Nephron progenitor cell (in vitro differentiated cells): Measurements from ENCODE around the gene PCYT2.

ENCODE experiments used
- DNase-seq: peaks from one replicate; pipeline ENCODE4 v3.0.0; 2021
- H3K27ac Mint-ChIP-seq: 2 replicates; pipeline ENCODE4 v1.8.0; 2021; ENCODE audit warnings: mild to moderate bottlenecking, moderate library complexity, mixed read lengths
- H3K27me3 Mint-ChIP-seq: 2 replicates; pipeline ENCODE4 v1.8.0; 2021; ENCODE audit warnings: mild to moderate bottlenecking, low read depth, mixed read lengths; ENCODE audit not compliant: poor library complexity
- H3K36me3 Mint-ChIP-seq: 2 replicates; pipeline ENCODE4 v1.8.0; 2021; ENCODE audit warnings: low read depth, mixed read lengths
- H3K4me1 Mint-ChIP-seq: 2 replicates; pipeline ENCODE4 v1.8.0; 2021; ENCODE audit warnings: mixed read lengths
- H3K4me3 Mint-ChIP-seq: 2 replicates; pipeline ENCODE4 v1.8.0; 2021; ENCODE audit warnings: mild to moderate bottlenecking, moderate library complexity, mixed read lengths
- H3K9me3 Mint-ChIP-seq: 2 replicates; pipeline ENCODE4 v1.8.0; 2021; ENCODE audit warnings: mild to moderate bottlenecking, moderate library complexity, mixed read lengths
- CTCF ChIP-seq: fragments of 200-600 bp; sonication (generic); IDR thresholded peaks from 2 replicates; pipeline ENCODE4 v1.5.0; 2021; ENCODE audit warnings: antibody characterized with exemption

The PCYT2 gene

DNA sequence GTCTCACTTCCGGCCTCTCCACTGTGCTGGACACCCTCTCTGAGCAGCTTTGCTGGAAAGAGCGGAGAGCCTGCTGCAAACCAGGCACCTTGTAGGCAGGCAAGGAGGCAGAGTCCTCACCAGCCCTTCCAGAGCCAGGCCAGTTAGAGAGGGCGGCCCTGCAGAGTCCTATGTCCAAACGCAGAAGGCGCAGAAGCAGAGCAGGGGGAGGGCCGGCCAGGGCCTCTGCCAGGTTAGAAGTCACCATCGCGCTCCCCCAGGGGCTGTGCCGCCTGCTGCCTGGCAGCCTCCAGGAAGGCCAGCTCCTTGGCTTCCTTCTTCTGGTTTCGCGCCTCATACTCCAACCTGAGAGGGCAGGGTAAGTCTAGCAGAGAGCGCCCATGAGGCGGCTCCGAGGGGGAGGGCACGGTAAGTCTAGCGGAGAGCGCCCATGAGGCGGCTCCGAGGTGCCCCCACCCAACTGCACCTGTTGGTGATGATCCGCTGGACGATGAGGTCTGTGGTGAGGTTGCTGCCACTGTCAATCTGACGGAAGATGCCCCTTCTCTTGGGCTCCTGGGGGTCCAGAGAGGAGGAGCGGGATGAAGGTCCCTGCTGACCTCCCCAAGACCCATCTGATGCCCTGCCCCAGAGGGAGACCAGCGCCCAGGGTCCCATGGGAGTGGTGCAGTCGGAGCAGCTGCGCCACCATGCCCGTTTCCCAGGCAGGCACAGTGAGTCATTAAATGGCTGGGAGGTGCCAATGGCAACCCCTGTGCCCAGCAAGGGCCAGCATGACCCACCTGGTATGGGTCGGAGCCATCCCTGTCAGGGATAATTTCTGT, 6.4 kb downstream of the PCYT2 start:
- no peak overlapping the region for H3K4me3 Mint-ChIP-seq
- H3K27ac Mint-ChIP-seq: no peak overlapping the region
- no peak for DNase-seq
- peaks cover 14% of the 10 kb centered on the region for H3K36me3 Mint-ChIP-seq
- peaks cover 10% of the 10 kb centered on the region for H3K4me1 Mint-ChIP-seq
- TF ChIP-seq CTCF: no peak
- H3K9me3 Mint-ChIP-seq: no peaks in the 10 kb centered on the region
- H3K27me3 Mint-ChIP-seq: peaks cover 23% of the 10 kb centered on the region

DNA sequence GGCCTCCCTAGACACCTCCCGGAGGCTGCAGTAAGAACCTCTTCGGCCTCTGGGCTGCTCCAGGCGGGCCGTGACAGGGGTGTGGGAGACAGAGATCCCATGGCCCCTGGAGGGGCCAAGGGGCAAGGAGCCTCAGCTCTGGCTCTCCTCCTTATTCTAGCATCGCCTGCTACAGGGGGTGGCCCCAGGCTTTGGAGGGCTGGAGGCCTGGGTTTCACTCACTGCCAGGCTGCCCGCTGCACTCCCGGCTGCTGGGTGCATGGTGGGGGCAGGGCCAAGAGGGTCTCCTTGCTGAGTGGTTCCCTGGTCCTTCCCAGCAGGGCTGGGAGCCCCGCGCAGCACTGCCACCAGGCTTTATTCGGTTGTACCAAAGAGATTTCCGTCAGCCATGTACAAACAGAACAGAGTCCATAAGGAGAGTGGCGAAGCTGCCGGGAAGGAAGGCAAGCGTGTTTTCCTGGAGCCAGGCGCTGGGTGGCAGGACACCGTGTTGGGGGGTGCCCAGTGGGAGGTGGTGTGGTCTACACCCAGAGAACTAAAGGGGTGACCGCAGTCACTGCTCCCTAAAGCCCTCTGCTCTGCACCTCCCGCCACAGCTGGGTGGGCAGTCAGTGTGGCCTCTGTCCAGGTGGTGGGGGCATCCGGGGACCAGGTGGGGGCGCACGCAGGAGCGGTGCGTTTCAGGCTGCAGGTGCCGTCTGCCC, 7.2 kb downstream of the PCYT2 start:
- Mint-ChIP-seq H3K27me3 (peaks cover 23% of the 10 kb centered on the region), H3K36me3 (peaks cover 15% of the 10 kb centered on the region), H3K27ac (no peak overlapping the region), H3K9me3 (no peaks in the 10 kb centered on the region), H3K4me1 (peaks cover 8% of the 10 kb centered on the region), H3K4me3 (no peak overlapping the region)
- TF ChIP-seq CTCF: no peak
- DNase-seq: no peak

- H3K27me3 Mint-ChIP-seq: peaks cover 23% of the 10 kb centered on the region
Measured at GRCh38 chr17:81903415-81903831, 7.8 kb downstream of the PCYT2 start.

DNA sequence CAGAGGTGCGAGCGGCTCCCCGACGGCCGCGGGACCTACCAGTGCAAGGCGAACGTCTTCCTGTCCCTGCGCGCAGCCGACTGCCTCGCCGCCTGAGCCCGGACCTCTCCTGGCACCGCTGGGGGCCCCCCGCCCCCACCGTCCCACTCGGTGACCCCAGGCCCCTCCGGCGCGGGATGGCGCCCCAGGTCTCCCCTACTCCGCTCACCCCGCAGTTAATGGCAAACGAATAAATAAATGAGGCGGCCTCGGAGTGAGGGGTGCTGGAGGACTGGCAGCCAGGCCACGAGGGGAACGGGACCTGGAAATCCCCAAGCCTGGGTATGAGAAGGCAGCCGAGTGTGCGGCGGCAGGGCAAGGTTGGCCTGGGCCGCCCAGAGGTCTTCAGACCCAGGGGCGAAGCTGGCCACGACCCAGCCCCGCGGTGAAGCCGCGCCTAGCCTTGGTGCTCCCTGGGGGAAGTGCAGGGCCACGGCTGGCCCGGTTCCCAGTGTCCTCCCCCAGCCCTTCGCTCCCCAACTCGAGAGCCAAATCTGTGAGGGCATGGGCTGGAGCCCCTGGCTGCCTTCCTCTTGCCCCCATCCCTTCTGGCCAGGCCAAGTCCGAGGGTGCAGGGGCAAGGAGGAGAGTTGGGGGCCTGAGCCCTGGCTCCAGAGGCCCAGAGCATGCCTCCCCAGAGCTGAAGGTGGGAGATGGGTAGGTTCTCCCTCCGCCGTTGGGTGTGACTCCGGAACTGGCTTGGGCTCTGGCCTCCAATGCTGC, 8.4 kb downstream of the PCYT2 start:
- TF ChIP-seq CTCF: no peak
- Mint-ChIP-seq H3K4me3 (no peak overlapping the region), H3K27ac (no peak overlapping the region), H3K27me3 (peaks cover 23% of the 10 kb centered on the region), H3K36me3 (peaks cover 23% of the 10 kb centered on the region), H3K9me3 (no peaks in the 10 kb centered on the region), H3K4me1 (peaks cover 8% of the 10 kb centered on the region)
- DNase-seq: no peak

More at GRCh38 chr17:81903415-81903831, 7.8 kb downstream of the PCYT2 start:
- Mint-ChIP-seq H3K27ac (peak overlapping the region; percentile 36), H3K9me3 (no peaks in the 10 kb centered on the region), H3K4me3 (no peak overlapping the region), H3K4me1 (peaks cover 8% of the 10 kb centered on the region), H3K36me3 (peaks cover 17% of the 10 kb centered on the region)
- DNase-seq: no peak
- no peak for TF ChIP-seq CTCF

- DNase-seq: peak; percentile 65
- Mint-ChIP-seq H3K27ac (no peak within 1 kb of the TSS), H3K27me3 (peaks cover 23% of the 10 kb centered on the region), H3K4me1 (peaks cover 8% of the 10 kb centered on the region), H3K36me3 (peaks cover 25% of the 10 kb centered on the region), H3K4me3 (peak within 1 kb of the TSS; percentile 66), H3K9me3 (no peaks in the 10 kb centered on the region)
- no peak for TF ChIP-seq CTCF
Measured at GRCh38 chr17:81902023-81902652, 9.1 kb downstream of the PCYT2 start, which contains the start of gene NPB. TSS of gene NPB (plus strand) at chr17:81902238. CDS start at chr17:81902278, 40 bp downstream.
